B cell (primary cell): ENCODE results near the gene FXYD1.

Source experiments
- CTCF ChIP-seq: fragments of 200-600 bp; IDR thresholded peaks from one replicate; pipeline ENCODE4 v1.8.0; 2022; ENCODE audit warnings: antibody characterized with exemption, mild to moderate bottlenecking
- EZH2 ChIP-seq: IDR thresholded peaks from 2 replicates; pipeline ENCODE4 v1.6.1; 2012; ENCODE audit warnings: borderline replicate concordance, low read depth, mild to moderate bottlenecking, moderate library complexity, low read length; ENCODE audit not compliant: insufficient read depth, poor library complexity, severe bottlenecking

GRCh38 chr19:35157431-35157830 lies 18.8 kb downstream of the FXYD1 start:
- TF ChIP-seq CTCF (no peak), EZH2 (no peak)
